HepG2 (cell line): ENCODE data around the gene PARM1. TPM values are rescaled to one million over a fixed set of nuclear protein-coding genes. Genes with fewer than 3 reads are reported as not detected.

Experiments
- ATAC-seq: fragments of 200-7000 bp; cut with Tn5 transposase; 3 replicates; pipeline ENCODE4 v1.9.1; 2020; ENCODE audit warnings: mild to moderate bottlenecking, moderate library complexity
- BruUV-seq: library from RNA; stranded (reverse); fragments of 400-500 nt; replicated peaks from 2 replicates; lab custom pipeline; 2021; lab: Mats Ljungman, UMichigan
- CTCF ChIA-PET: fragments of 300-600 bp; formaldehyde crosslinking; extraction: SDS; loops from one replicate; lab custom pipeline; 2021; ENCODE audit warnings: low total read pairs, inconsistent platforms, low intra/inter-chr PET ratio; lab: Yijun Ruan, JAX
- POLR2A ChIA-PET: fragments of 350-600 bp; sonication (Branson Sonifier 250); formaldehyde crosslinking; loops from one replicate; lab custom pipeline; 2020; ENCODE audit warnings: antibody characterized with exemption, inconsistent platforms; lab: Yijun Ruan, JAX
- DNase-seq: peaks from one replicate; pipeline ENCODE4 v3.0.0-alpha.2; 2015; ENCODE audit warnings: low spot score
- FAIRE-seq: peaks from 3 replicates; lab custom pipeline; 2011; peaks lifted over from hg19 to GRCh38; lab: Jason Lieb, UNC
- H2AFZ ChIP-seq: one replicate; pipeline ENCODE4 v1.6.1; 2011; ENCODE audit warnings: low read length, inconsistent platforms
- H3K27ac ChIP-seq: fragments of 300-600 bp; 3 replicates; pipeline ENCODE4 v1.8.0; 2011; ENCODE audit warnings: mixed run types, mild to moderate bottlenecking, mixed read lengths, low read length, inconsistent platforms; ENCODE audit not compliant: insufficient read depth; ENCODE audit errors: extremely low read length
- H3K27me3 ChIP-seq, 2 experiments: fragments of 200-600 bp in 1 of 2; 2 replicates in 1 of 2; 3 replicates in 1 of 2; pipeline versions ENCODE4 v1.6.0 to v1.8.0; 2011; ENCODE audit warnings: low read length in 2 of 2, mild to moderate bottlenecking in 2 of 2, moderate library complexity in 2 of 2, inconsistent platforms in 1 of 2; ENCODE audit not compliant: insufficient read depth in 2 of 2, control insufficient read depth in 1 of 2
- H3K36me3 ChIP-seq, 2 experiments: fragments of 200-600 bp in 1 of 2; replicated peaks in 1 of 2; 2 replicates in 1 of 2; 3 replicates in 1 of 2; pipeline versions ENCODE4 v1.5.1 to v1.8.0; 2011; ENCODE audit warnings: low read length in 2 of 2, inconsistent platforms in 1 of 2; ENCODE audit not compliant: insufficient read depth in 2 of 2, control insufficient read depth in 1 of 2
- H3K4me1 ChIP-seq: 2 replicates; pipeline ENCODE4 v1.5.1; 2012; ENCODE audit warnings: low read length, inconsistent platforms; ENCODE audit not compliant: insufficient read depth
- H3K4me2 ChIP-seq: 2 replicates; pipeline ENCODE4 v1.6.0; 2011; ENCODE audit warnings: low read depth, low read length, inconsistent platforms
- H3K4me3 ChIP-seq, 3 experiments: fragments of 200-600 bp in 1 of 3; sonication (generic), shearing (Covaris generic) in 1 of 3; replicated peaks in 1 of 3; 2 replicates each; pipeline ENCODE4 v1.5.1; 2011 to 2016; ENCODE audit warnings: low read length in 3 of 3, inconsistent platforms in 2 of 3, low read depth in 2 of 3, mild to moderate bottlenecking in 2 of 3, control low read depth in 1 of 3, mixed read lengths in 1 of 3; ENCODE audit not compliant: insufficient read depth in 1 of 3
- H3K79me2 ChIP-seq: one replicate; pipeline ENCODE4 v1.6.1; 2011; ENCODE audit warnings: low read length, inconsistent platforms; ENCODE audit not compliant: insufficient read depth
- H3K9ac ChIP-seq: 2 replicates; pipeline ENCODE4 v1.6.0; 2011; ENCODE audit warnings: mild to moderate bottlenecking, low read depth, low read length, inconsistent platforms; ENCODE audit not compliant: insufficient read depth
- H3K9me3 ChIP-seq: 2 replicates; pipeline ENCODE4 v1.5.1; 2012; ENCODE audit warnings: mild to moderate bottlenecking, low read length
- H4K20me1 ChIP-seq: 2 replicates; pipeline ENCODE4 v1.6.0; 2011; ENCODE audit warnings: inconsistent platforms, mild to moderate bottlenecking, low read length, moderate library complexity; ENCODE audit not compliant: insufficient read depth
- AFF4 ChIP-seq: sonication (generic); formaldehyde crosslinking; IDR thresholded peaks from 2 replicates; pipeline ENCODE4 v1.4.0; 2020; ENCODE audit warnings: missing genetic modification reagents
- AGO1 ChIP-seq: fragments of 200-400 bp; formaldehyde crosslinking; IDR thresholded peaks from 2 replicates; pipeline ENCODE4 v1.6.1; 2017; ENCODE audit warnings: mild to moderate bottlenecking, low read depth, low read length, moderate library complexity; ENCODE audit not compliant: poor library complexity, severe bottlenecking
- MXI1 ChIP-seq: IDR thresholded peaks from 3 replicates; pipeline ENCODE4 v1.6.1; 2012; ENCODE audit warnings: low read depth, low read length, inconsistent platforms, borderline replicate concordance
- NONO ChIP-seq, 2 experiments: fragments of 450-650 bp in 1 of 2; sonication (generic) in 1 of 2; formaldehyde crosslinking in 1 of 2; IDR thresholded peaks in 1 of 2; conservative IDR thresholded peaks in 1 of 2; 2 replicates each; pipeline versions ENCODE4 v1.6.1 to v1.8.0; 2017 to 2022; ENCODE audit warnings: mild to moderate bottlenecking in 1 of 2, missing genetic modification reagents in 1 of 2, moderate library complexity in 1 of 2
- SALL2 ChIP-seq: sonication (generic); formaldehyde crosslinking; IDR thresholded peaks from 2 replicates; pipeline ENCODE4 v1.8.1; 2023; ENCODE audit warnings: mild to moderate bottlenecking, missing genetic modification reagents, inconsistent platforms
- SRSF1 ChIP-seq: fragments of 200-400 bp; formaldehyde crosslinking; optimal IDR thresholded peaks from 2 replicates; pipeline ENCODE3; 2017; ENCODE audit warnings: mild to moderate bottlenecking, low read depth, low read length, moderate library complexity
- TSC22D2 ChIP-seq: sonication (generic); formaldehyde crosslinking; IDR thresholded peaks from 2 replicates; pipeline ENCODE4 v1.5.1; 2020; ENCODE audit warnings: missing genetic modification reagents, mild to moderate bottlenecking, borderline replicate concordance
- ZNF597 ChIP-seq: sonication (generic); formaldehyde crosslinking; IDR thresholded peaks from 2 replicates; pipeline ENCODE4 v1.5.0; 2020; ENCODE audit warnings: missing genetic modification reagents
- ZNF749 ChIP-seq: sonication (generic); formaldehyde crosslinking; IDR thresholded peaks from 2 replicates; pipeline ENCODE4 v1.8.0; 2022; ENCODE audit warnings: mild to moderate bottlenecking, missing genetic modification reagents, moderate library complexity, borderline replicate concordance
- WGBS: methylation state at CpG from one replicate; pipeline ENCODE4 v1.1.6; 2017; ENCODE audit warnings: low lambda C conversion rate; 5-methylcytosine and 5-hydroxymethylcytosine counted together
- in situ Hi-C: cut with HindIII; loops from 2 replicates; pipeline ENCODE4 v1.10.0; 2017; ENCODE audit warnings: low pct_unique_long_range_greater_than_20kb; ENCODE audit not compliant: extremely low pct_ligation_motif_present
- intact Hi-C: fragments of 100-400 bp; cut with micrococcal nuclease; formaldehyde crosslinking; loops from one replicate; pipeline ENCODE4 v1.10.0; 2022; ENCODE audit not compliant: unreplicated experiment
- polyA plus RNA-seq, 8 experiments: library from polyadenylated mRNA; depleted of rRNA in 3 of 8; stranded (reverse) in 7 of 8; unstranded in 1 of 8; fragments of >200 nt; fragmentation: Illumina TruSeq in 4 of 8; extraction: Trizol in 4 of 8; gene quantifications; 2 replicates each; pipeline versions ENCODE4 v1.2.1 to v1.2.3, GENCODE V29; 2011 to 2016; ENCODE audit warnings: low read depth in 4 of 8, missing spikeins in 1 of 8, mixed read lengths in 1 of 8; ENCODE audit not compliant: insufficient read depth in 1 of 8
- total RNA-seq, 5 experiments: library from RNA; depleted of rRNA; stranded (reverse); fragments of >200 nt; fragmentation: Illumina TruSeq; extraction: Trizol; gene quantifications; 2 replicates each; pipeline ENCODE4 v1.2.3, GENCODE V29; 2016; ENCODE audit warnings: low read depth in 1 of 5

PARM1 gene
- total and polyA plus RNA-seq, 2 of the 13 experiments (the other 11 are each of a cell fraction or from before 2014, with no cell fraction given) = not detected

- Histone ChIP-seq H3K4me2 (no peak overlapping the region), H3K4me3 (no peak overlapping the region), H3K9me3 (no peaks in the 10 kb centered on the region), H2AFZ (no peak overlapping the region), H3K27me3 (no peaks in the 10 kb centered on the region), H3K27ac (no peak overlapping the region), H3K79me2 (no peaks in the 10 kb centered on the region), H3K36me3 (no peaks in the 10 kb centered on the region), H3K9ac (no peak overlapping the region), H4K20me1 (no peaks in the 10 kb centered on the region), H3K4me1 (peaks cover 10% of the 10 kb centered on the region)
- BruUV-seq = no TSS peak
- in situ Hi-C loops = no loop called here
- no peak for FAIRE-seq
- CTCF ChIA-PET = no interaction called here
- TF ChIP-seq MXI1 = no peak
- no peak for TF ChIP-seq SALL2 (CRISPR knock-in tag)
- no peak for TF ChIP-seq NONO (IDR thresholded peaks at IDR 0.05)
- no peak for TF ChIP-seq NONO (CRISPR knock-in tag; conservative IDR thresholded peaks at IDR 0.05)
- TF ChIP-seq ZNF597 (CRISPR knock-in tag) = no peak
- no peak for TF ChIP-seq ZNF749 (CRISPR knock-in tag)
- no peak for TF ChIP-seq AGO1
- no peak for TF ChIP-seq SRSF1
- no peak for TF ChIP-seq TSC22D2 (CRISPR knock-in tag)
- TF ChIP-seq AFF4 = no peak
- ATAC-seq = no peak
- WGBS = 0% methylated on average over 2 of the region's 2 CpGs
- intact Hi-C loops = no loop called here
- no peak for DNase-seq
- POLR2A ChIA-PET = no interaction called here
Observed at GRCh38 chr4:74900862-74901261, 32.1 kb upstream of the PARM1 start.
